Measurements from ENCODE around the gene RND1.

- no peak for TF ChIP-seq GATA2 (IDR thresholded peaks at IDR 0.05; ENCODE audit: low read depth, low read length)
- no peak for TF ChIP-seq GATA3 (IDR thresholded peaks at IDR 0.05; ENCODE audit: low read depth, low read length)
These were observed 28.6 kb upstream of the RND1 start for GRCh38 chr12:48894271-48894670.

All from SH-SY5Y (cell line).